Lower leg skin (tissue), 4 donors: ENCODE measurements around the gene FJX1. TPM values are rescaled to one million over a fixed set of nuclear protein-coding genes. Genes with fewer than 3 reads are reported as not detected.

ENCODE experiments used
- DNase-seq, 2 donors: peaks; one replicate each; pipeline ENCODE4 v3.0.0-alpha.2; 2019; ENCODE audit warnings: low spot score in 2 of 2
- H3K4me3 ChIP-seq: fragments of 200-600 bp; sonication (generic); 2 replicates; pipeline ENCODE4 v1.5.1; 2017; ENCODE audit warnings: mild to moderate bottlenecking, low read depth; ENCODE audit not compliant: poor library complexity, severe bottlenecking
- POLR2A ChIP-seq, 2 donors: fragments of 450-650 bp; IDR thresholded peaks; one replicate each; pipeline ENCODE4 v1.6.1; 2016 to 2017; ENCODE audit warnings: antibody characterized with exemption in 2 of 2, mild to moderate bottlenecking in 1 of 2, moderate library complexity in 1 of 2
- WGBS, 2 donors: methylation state at CpG; one replicate each; pipeline ENCODE4 v1.1.5; 2018; 5-methylcytosine and 5-hydroxymethylcytosine counted together
- intact Hi-C: fragments of 100-400 bp; cut with DNase I; formaldehyde crosslinking; loops from one replicate; pipeline ENCODE4 v1.15.0; 2023; ENCODE audit warnings: low total_unique reads
- total RNA-seq, 4 donors: library from RNA; depleted of rRNA; stranded (reverse); fragments of >200 nt; gene quantifications; one replicate each; pipeline ENCODE4 v1.1.0, GENCODE V29; 2016
- TF ChIP-seq, protein P1 (sequence below), 3 donors: fragments of 450-650 bp; IDR thresholded peaks; one replicate each; pipeline ENCODE4 v1.5.1; 2016; ENCODE audit warnings: antibody characterized with exemption in 3 of 3, mild to moderate bottlenecking in 3 of 3, moderate library complexity in 2 of 3

Gene FJX1
- total RNA-seq, 4 donors from 2014 or later = 21.2 to 24.1 (median 22.5) TPM

DNA sequence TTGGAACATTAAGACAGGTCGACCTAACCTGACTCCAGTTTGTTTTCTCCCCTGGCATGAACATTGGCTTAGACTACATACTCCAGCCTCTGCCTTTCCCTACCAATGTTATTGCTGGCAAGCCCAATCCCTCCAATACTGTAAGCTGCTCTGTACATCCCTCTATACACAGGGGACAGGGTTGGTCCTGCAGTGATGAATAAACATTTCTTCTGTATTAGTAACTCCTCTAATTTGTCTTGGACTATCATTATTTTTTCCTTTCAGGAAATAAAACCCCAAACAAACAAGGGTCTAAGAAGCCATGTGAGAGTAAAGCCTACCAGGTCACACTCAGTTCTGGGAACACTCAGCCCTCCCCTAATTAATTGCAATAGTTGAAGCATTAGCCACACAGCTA lies 35.1 kb upstream of the FJX1 start:
- intact Hi-C loops = no loop called here
- H3K4me3 ChIP-seq = no peak overlapping the region
- DNase-seq = no peak
- WGBS, 2 donors = 45 to 48% methylated on average over 1 of the region's 1 CpG
- TF ChIP-seq, protein P1, sequence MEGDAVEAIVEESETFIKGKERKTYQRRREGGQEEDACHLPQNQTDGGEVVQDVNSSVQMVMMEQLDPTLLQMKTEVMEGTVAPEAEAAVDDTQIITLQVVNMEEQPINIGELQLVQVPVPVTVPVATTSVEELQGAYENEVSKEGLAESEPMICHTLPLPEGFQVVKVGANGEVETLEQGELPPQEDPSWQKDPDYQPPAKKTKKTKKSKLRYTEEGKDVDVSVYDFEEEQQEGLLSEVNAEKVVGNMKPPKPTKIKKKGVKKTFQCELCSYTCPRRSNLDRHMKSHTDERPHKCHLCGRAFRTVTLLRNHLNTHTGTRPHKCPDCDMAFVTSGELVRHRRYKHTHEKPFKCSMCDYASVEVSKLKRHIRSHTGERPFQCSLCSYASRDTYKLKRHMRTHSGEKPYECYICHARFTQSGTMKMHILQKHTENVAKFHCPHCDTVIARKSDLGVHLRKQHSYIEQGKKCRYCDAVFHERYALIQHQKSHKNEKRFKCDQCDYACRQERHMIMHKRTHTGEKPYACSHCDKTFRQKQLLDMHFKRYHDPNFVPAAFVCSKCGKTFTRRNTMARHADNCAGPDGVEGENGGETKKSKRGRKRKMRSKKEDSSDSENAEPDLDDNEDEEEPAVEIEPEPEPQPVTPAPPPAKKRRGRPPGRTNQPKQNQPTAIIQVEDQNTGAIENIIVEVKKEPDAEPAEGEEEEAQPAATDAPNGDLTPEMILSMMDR (IDR thresholded peaks at IDR 0.05) = no peak

DNA sequence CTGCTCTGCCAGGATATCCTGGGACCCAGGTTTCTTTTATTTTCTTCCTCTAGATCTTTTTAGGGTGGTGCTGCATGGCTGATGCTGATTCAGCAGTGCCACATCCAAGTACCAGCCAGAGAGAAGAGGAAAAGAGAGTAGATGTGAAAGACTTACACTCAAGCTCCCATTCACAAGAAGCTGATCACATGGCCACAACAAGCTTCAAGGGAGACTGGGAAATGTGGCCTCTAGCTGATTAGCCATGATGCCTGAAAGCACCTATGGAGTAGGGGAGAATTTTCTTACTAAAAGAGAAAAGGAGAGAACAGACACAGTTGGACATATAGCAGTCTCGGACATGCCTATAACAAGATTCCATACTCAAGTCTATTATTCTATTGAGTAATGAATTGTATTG lies 34.4 kb upstream of the FJX1 start:
- no peak overlapping the region for H3K4me3 ChIP-seq
- TF ChIP-seq, protein P1 (IDR thresholded peaks at IDR 0.05) = no peak
- intact Hi-C loops = no loop called here
- 63 to 76% methylated on average over 1 of the region's 1 CpG for WGBS, 2 donors
- DNase-seq = no peak

DNA sequence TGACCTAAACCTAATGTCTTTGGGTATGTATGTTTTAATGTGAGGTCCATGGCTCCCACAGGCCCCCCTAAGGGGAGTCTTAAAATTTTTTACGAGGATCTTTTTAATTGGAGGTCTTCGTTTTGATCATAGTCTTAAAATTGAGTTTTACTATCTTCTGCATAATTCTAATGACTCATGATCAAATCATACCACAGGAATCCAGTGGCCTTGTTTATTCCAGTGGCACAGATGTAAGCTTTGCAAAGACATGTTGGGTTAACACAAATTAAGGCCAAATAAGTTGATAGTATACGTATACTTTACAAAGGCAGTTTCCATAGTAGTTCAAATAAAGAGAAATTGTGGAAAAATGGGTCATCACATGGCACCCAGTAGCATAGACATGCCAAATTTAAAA lies 33.9 kb upstream of the FJX1 start:
- H3K4me3 ChIP-seq = no peak overlapping the region
- intact Hi-C loops = no loop called here
- no peak for TF ChIP-seq POLR2A (IDR thresholded peaks at IDR 0.05)
- TF ChIP-seq, protein P1 (IDR thresholded peaks at IDR 0.05) = no peak
- 48 to 57% methylated on average over 3 of the region's 3 CpGs for WGBS, 2 donors
- no peak for DNase-seq

GRCh38 chr11:35585416-35585815 lies 32.8 kb upstream of the FJX1 start:
- H3K4me3 ChIP-seq = no peak overlapping the region
- 86 to 87% methylated on average over 5 of the region's 5 CpGs for WGBS, 2 donors
- DNase-seq = no peak
- TF ChIP-seq POLR2A (IDR thresholded peaks at IDR 0.05) = no peak
- TF ChIP-seq, protein P1 (IDR thresholded peaks at IDR 0.05) = no peak
- intact Hi-C loops = no loop called here

DNA sequence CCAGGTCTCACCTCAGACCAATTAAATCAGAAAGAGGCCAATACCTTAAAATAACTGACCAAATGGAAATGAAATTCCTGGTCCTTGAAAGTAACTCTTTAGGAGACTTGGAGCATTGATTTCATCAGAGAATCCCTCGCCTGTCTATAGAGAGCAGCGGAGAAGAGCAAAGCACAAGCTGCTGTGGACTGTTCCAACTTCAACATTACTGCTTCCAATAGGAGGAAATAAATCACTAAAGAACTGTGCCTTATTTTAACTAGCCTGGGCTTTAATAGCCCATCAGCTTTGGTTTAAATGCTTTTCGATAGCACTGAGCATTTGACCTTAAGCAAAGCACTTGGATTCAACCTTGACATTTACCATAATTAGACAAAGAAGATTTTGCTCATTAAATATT lies 32.0 kb upstream of the FJX1 start:
- no peak for DNase-seq
- WGBS, 2 donors = 53 to 63% methylated on average over 3 of the region's 3 CpGs
- TF ChIP-seq, protein P1 (IDR thresholded peaks at IDR 0.05) = no peak
- TF ChIP-seq POLR2A (IDR thresholded peaks at IDR 0.05) = no peak
- no peak overlapping the region for H3K4me3 ChIP-seq
- intact Hi-C loops = no loop called here

GRCh38 chr11:35587972-35588371 lies 30.3 kb upstream of the FJX1 start:
- 88 to 95% methylated on average over 3 of the region's 3 CpGs for WGBS, 2 donors
- no peak overlapping the region for H3K4me3 ChIP-seq
- TF ChIP-seq, protein P1 (IDR thresholded peaks at IDR 0.05) = no peak
- no peak for DNase-seq
- intact Hi-C loops = no loop called here
